ENCODE data around the gene MID1. TPM values are rescaled to one million over a fixed set of nuclear protein-coding genes. Genes with fewer than 3 reads are reported as not detected.

The MID1 gene
- total RNA-seq, 1 donor from 2014 or later: 0.18 TPM

GRCh38 chrX:10447564-10448214, 172.7 kb downstream of the MID1 start:
- no peaks in the 10 kb centered on the region for H3K36me3 Mint-ChIP-seq (ENCODE audit: low read depth)
- no peaks in the 10 kb centered on the region for H3K27me3 Mint-ChIP-seq
- DNase-seq: no peak
- ChIA-PET CTCF (no interaction called here), POLR2A (no interaction called here)
- no peak overlapping the region for H3K27ac Mint-ChIP-seq
- H3K4me3 Mint-ChIP-seq: no peak overlapping the region
- intact Hi-C loops (cut with micrococcal nuclease): no loop called here
- no peaks in the 10 kb centered on the region for H3K9me3 Mint-ChIP-seq
- H3K4me1 Mint-ChIP-seq: no peaks in the 10 kb centered on the region
- ATAC-seq (ENCODE audit: low read depth): no peak
- TF ChIP-seq CTCF (IDR thresholded peaks at IDR 0.05): no peak

GRCh38 chrX:10444204-10444603, 176.2 kb downstream of the MID1 start:
- CTCF ChIA-PET: no interaction called here
- POLR2A ChIA-PET: no interaction called here

GRCh38 chrX:10441464-10441863, 178.9 kb downstream of the MID1 start:
- H3K9me3 Mint-ChIP-seq: no peaks in the 10 kb centered on the region
- no peaks in the 10 kb centered on the region for H3K4me1 Mint-ChIP-seq
- no peak overlapping the region for H3K27ac Mint-ChIP-seq
- CTCF ChIA-PET: no interaction called here
- ATAC-seq (ENCODE audit: low read depth) (no peak), DNase-seq (no peak)
- intact Hi-C loops (cut with micrococcal nuclease): no loop called here
- no peak overlapping the region for H3K4me3 Mint-ChIP-seq
- TF ChIP-seq CTCF (IDR thresholded peaks at IDR 0.05): no peak
- H3K36me3 Mint-ChIP-seq (ENCODE audit: low read depth): no peaks in the 10 kb centered on the region
- H3K27me3 Mint-ChIP-seq: peaks cover 2% of the 10 kb centered on the region
- POLR2A ChIA-PET: no interaction called here

More at GRCh38 chrX:10444204-10444603, 176.2 kb downstream of the MID1 start:
- no peak for TF ChIP-seq CTCF (IDR thresholded peaks at IDR 0.05)
- H3K36me3 Mint-ChIP-seq (ENCODE audit: low read depth): no peaks in the 10 kb centered on the region
- no peaks in the 10 kb centered on the region for H3K9me3 Mint-ChIP-seq
- H3K27me3 Mint-ChIP-seq: peaks cover 2% of the 10 kb centered on the region
- no peak overlapping the region for H3K4me3 Mint-ChIP-seq
- H3K4me1 Mint-ChIP-seq: no peaks in the 10 kb centered on the region
- ATAC-seq (ENCODE audit: low read depth) (no peak), DNase-seq (no peak)
- no peak overlapping the region for H3K27ac Mint-ChIP-seq
- intact Hi-C loops (cut with micrococcal nuclease): no loop called here

- no peaks in the 10 kb centered on the region for H3K36me3 Mint-ChIP-seq (ENCODE audit: low read depth)
- intact Hi-C loops (cut with micrococcal nuclease): no loop called here
- no peak for ATAC-seq (ENCODE audit: low read depth)
- peaks cover 2% of the 10 kb centered on the region for H3K27me3 Mint-ChIP-seq
- no peak for TF ChIP-seq CTCF (IDR thresholded peaks at IDR 0.05)
- ChIA-PET POLR2A (no interaction called here), CTCF (no interaction called here)
- DNase-seq: no peak
- H3K27ac Mint-ChIP-seq: no peak overlapping the region
- H3K4me1 Mint-ChIP-seq: no peaks in the 10 kb centered on the region
- H3K9me3 Mint-ChIP-seq: no peaks in the 10 kb centered on the region
- no peak overlapping the region for H3K4me3 Mint-ChIP-seq
Observed at GRCh38 chrX:10433296-10433965, 187.0 kb downstream of the MID1 start.

GRCh38 chrX:10429908-10430307, 190.5 kb downstream of the MID1 start:
- intact Hi-C loops (cut with micrococcal nuclease): no loop called here
- no peaks in the 10 kb centered on the region for H3K36me3 Mint-ChIP-seq (ENCODE audit: low read depth)
- CTCF ChIA-PET: no interaction called here
- H3K9me3 Mint-ChIP-seq: no peaks in the 10 kb centered on the region
- no peak overlapping the region for H3K27ac Mint-ChIP-seq
- no peak overlapping the region for H3K4me3 Mint-ChIP-seq
- peaks cover 2% of the 10 kb centered on the region for H3K27me3 Mint-ChIP-seq
- POLR2A ChIA-PET: no interaction called here
- ATAC-seq (ENCODE audit: low read depth) (no peak), DNase-seq (no peak)
- TF ChIP-seq CTCF (IDR thresholded peaks at IDR 0.05): no peak
- no peaks in the 10 kb centered on the region for H3K4me1 Mint-ChIP-seq
